AG10803 (cell line): Measurements from ENCODE around the gene SMPD3.

Source experiments
- DNase-seq: peaks from one replicate; pipeline ENCODE4 v3.0.0; 2010; ENCODE audit warnings: low read depth
- H3K4me3 ChIP-seq: 2 replicates; pipeline ENCODE4 v1.5.1; 2011; ENCODE audit warnings: mild to moderate bottlenecking, low read length, control low read depth
- CTCF ChIP-seq: conservative IDR thresholded peaks from 2 replicates; pipeline ENCODE4 v1.5.1; 2011; ENCODE audit warnings: mild to moderate bottlenecking, low read length, control low read depth, inconsistent platforms

The SMPD3 gene

GRCh38 chr16:68470461-68471150 lies 22.3 kb upstream of the SMPD3 start:
- no peak overlapping the region for H3K4me3 ChIP-seq
- DNase-seq, result no peak
- TF ChIP-seq CTCF, result no peak

GRCh38 chr16:68469796-68470460 lies 21.6 kb upstream of the SMPD3 start:
- no peak for TF ChIP-seq CTCF
- H3K4me3 ChIP-seq, result peak overlapping the region; percentile 17; the same call in 1 of the 2 replicates
- no peak for DNase-seq

- H3K4me3 ChIP-seq, result no peak overlapping the region
- no peak for TF ChIP-seq CTCF
Measured at GRCh38 chr16:68468842-68469241, 20.5 kb upstream of the SMPD3 start.

GRCh38 chr16:68466174-68466573 lies 17.9 kb upstream of the SMPD3 start:
- DNase-seq, result no peak
- TF ChIP-seq CTCF, result no peak
- no peak overlapping the region for H3K4me3 ChIP-seq

More at GRCh38 chr16:68468842-68469241, 20.5 kb upstream of the SMPD3 start:
- no peak for DNase-seq

- no peak for TF ChIP-seq CTCF
- DNase-seq, result no peak
- H3K4me3 ChIP-seq, result no peak overlapping the region
Measured at GRCh38 chr16:68463904-68464303, 15.6 kb upstream of the SMPD3 start.

DNA sequence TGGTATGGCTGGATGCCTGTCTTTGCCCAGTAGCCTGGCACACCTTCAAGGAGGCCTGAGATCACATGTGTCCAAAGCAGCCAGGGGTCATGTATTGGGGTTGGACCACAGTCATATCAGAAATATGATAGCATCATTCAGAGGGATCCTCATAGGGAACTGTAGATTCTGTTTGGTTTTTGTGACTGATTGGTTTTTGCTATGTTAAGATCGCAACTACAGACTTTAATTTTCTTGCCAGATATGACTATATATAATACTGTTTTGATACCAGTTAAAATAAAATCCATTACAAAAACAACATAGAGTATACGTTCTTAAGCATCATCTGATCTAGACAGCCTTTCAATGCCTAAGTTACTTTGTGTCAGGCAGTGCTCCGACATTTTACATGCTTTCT lies 11.8 kb upstream of the SMPD3 start:
- no peak for TF ChIP-seq CTCF
- no peak for DNase-seq

GRCh38 chr16:68459457-68459856 lies 11.1 kb upstream of the SMPD3 start:
- H3K4me3 ChIP-seq, result no peak overlapping the region
- no peak for DNase-seq
- no peak for TF ChIP-seq CTCF

More for the DNA sequence above, 11.8 kb upstream of the SMPD3 start:
- H3K4me3 ChIP-seq, result no peak overlapping the region
